Psoas muscle (tissue), 8 donors: ENCODE data around the gene STMN1. TPM values are rescaled to one million over a fixed set of nuclear protein-coding genes. Genes with fewer than 3 reads are reported as not detected.

Experiments used
- ATAC-seq, 4 donors: fragments of 200-7000 bp; cut with Tn5 transposase; one replicate each; pipeline ENCODE4 v1.9.1; 2020; ENCODE audit warnings: moderate library complexity in 3 of 4, mild to moderate bottlenecking in 2 of 4
- DNase-seq, 2 donors: peaks; one replicate each; pipeline ENCODE4 v3.0.0-alpha.2; 2020
- H3K27ac ChIP-seq: fragments of 200-600 bp; one replicate; pipeline ENCODE4 v1.8.0; 2022
- H3K27me3 ChIP-seq, 3 donors: fragments of 200-600 bp in 1 of 3; one replicate each; pipeline versions ENCODE4 v1.6.1 to v1.8.0; 2013 to 2022; ENCODE audit warnings: low read length in 2 of 3, mild to moderate bottlenecking in 2 of 3, moderate library complexity in 1 of 3; ENCODE audit not compliant: insufficient read depth in 3 of 3
- H3K36me3 ChIP-seq, 2 donors: fragments of 200-600 bp in 1 of 2; one replicate each; pipeline versions ENCODE4 v1.6.1 to v1.8.0; 2013 to 2022; ENCODE audit warnings: low read depth in 1 of 2, mild to moderate bottlenecking in 1 of 2, moderate library complexity in 1 of 2; ENCODE audit not compliant: insufficient read depth in 1 of 2
- H3K4me1 ChIP-seq: fragments of 200-600 bp; one replicate; pipeline ENCODE4 v1.8.0; 2022
- H3K4me3 ChIP-seq: fragments of 200-600 bp; one replicate; pipeline ENCODE4 v1.8.0; 2022; ENCODE audit warnings: mild to moderate bottlenecking
- H3K9me3 ChIP-seq: fragments of 200-600 bp; one replicate; pipeline ENCODE4 v1.8.0; 2022
- WGBS, 3 donors: extraction: QIAGEN DNeasy Blood & Tissue Kit; methylation state at CpG; one replicate each; pipeline versions ENCODE4 v1.1.6 to v1.1.7; 2013; 5-methylcytosine and 5-hydroxymethylcytosine counted together
- intact Hi-C, 2 donors: fragments of 100-400 bp; cut with DNase I; formaldehyde crosslinking; loops; one replicate each; pipeline versions ENCODE4 v1.11.0 to v1.14.2; 2022
- polyA plus RNA-seq, 3 donors: library from polyadenylated mRNA; stranded (reverse); fragments of 200-250 nt; gene quantifications; one replicate each; pipeline ENCODE4 v1.2.3, GENCODE V29; 2013
- total RNA-seq, 4 donors: library from RNA; stranded (reverse); fragmentation: NEBNext Ultra II Directional in 2 of 4; extraction: Animal tissue kit (Norgen Biotek cat#: 25700) in 2 of 4; gene quantifications; one replicate each; pipeline versions ENCODE4 v1.2.1 to v1.2.4, GENCODE V29; 2021 to 2023
- TF ChIP-seq, protein P1 (sequence below): fragments of 200-600 bp; IDR thresholded peaks from one replicate; pipeline ENCODE4 v1.8.0; 2022; ENCODE audit warnings: antibody characterized with exemption
- donor health status: healthy with polysubstance abuse.
- donor health status: DM: no; HTN: no; CAD: no; lungs with moderate emphysema.
- donor health status: Bipolar disorder and iron deficiency.
- donor health status: healthy.
- donor health status: DM: yes; HTN: yes; CAD: no.
- donor health status: DM: no; HTN: no; CAD: no.
- donor health status: DM: no; HTN: no; CAD: no.
- donor health status: DM: yes; HTN: yes; CAD: no.

STMN1 gene
- total and polyA plus RNA-seq, 7 donors: 7.6 to 29.2 (median 14.3) TPM

DNA sequence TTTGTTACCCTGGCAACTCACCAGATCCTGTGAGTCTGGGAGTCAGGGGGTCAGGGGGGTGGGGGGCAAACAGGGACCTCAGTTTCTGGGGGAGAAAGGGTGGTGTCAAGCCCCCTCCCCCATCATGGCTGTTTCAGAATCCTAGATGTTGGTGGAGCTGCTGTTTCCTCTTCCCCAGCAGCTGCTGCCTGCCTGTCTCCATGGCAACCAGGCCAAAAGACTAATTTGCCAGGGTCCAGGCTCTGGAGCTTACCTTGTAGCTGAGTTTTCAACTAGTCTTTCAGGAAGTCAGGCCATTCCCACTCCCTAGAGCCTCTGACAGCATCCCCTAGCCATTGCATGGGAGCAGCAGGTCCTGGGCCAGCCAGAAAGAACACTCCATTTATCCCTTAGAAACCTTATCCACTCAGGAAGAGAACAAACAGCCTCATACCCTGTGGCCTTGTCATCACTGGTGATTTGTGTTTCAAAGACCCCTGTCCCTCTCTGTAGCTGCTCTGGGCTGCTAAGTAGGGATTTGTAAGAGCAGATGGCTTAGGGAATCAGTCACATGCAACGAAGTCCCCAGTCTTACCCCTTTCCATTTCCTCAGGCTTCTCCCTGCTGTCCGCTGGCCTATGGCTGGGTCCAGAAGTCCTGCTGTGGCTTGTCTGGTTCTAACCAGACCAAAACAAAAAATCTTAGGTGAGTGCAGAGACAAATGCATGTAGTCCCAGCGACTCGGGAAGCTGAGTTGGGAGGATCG is 21.5 kb upstream of the STMN1 start:
- Histone ChIP-seq H3K4me1 (peaks cover 6% of the 10 kb centered on the region), H3K4me3 (no peak overlapping the region), H3K27me3 (peaks cover 0 to 21% (median 0%) of the 10 kb centered on the region in 3 donors), H3K9me3 (no peaks in the 10 kb centered on the region), H3K27ac (no peak overlapping the region), H3K36me3 (no peaks in the 10 kb centered on the region)
- DNase-seq (no peak), ATAC-seq (no peak)
- TF ChIP-seq, protein P1, sequence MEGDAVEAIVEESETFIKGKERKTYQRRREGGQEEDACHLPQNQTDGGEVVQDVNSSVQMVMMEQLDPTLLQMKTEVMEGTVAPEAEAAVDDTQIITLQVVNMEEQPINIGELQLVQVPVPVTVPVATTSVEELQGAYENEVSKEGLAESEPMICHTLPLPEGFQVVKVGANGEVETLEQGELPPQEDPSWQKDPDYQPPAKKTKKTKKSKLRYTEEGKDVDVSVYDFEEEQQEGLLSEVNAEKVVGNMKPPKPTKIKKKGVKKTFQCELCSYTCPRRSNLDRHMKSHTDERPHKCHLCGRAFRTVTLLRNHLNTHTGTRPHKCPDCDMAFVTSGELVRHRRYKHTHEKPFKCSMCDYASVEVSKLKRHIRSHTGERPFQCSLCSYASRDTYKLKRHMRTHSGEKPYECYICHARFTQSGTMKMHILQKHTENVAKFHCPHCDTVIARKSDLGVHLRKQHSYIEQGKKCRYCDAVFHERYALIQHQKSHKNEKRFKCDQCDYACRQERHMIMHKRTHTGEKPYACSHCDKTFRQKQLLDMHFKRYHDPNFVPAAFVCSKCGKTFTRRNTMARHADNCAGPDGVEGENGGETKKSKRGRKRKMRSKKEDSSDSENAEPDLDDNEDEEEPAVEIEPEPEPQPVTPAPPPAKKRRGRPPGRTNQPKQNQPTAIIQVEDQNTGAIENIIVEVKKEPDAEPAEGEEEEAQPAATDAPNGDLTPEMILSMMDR: no peak
- WGBS, 3 donors: 93 to 94% (median 93%) methylated on average over 5 of the region's 5 CpGs
- intact Hi-C loops: no loop called here

DNA sequence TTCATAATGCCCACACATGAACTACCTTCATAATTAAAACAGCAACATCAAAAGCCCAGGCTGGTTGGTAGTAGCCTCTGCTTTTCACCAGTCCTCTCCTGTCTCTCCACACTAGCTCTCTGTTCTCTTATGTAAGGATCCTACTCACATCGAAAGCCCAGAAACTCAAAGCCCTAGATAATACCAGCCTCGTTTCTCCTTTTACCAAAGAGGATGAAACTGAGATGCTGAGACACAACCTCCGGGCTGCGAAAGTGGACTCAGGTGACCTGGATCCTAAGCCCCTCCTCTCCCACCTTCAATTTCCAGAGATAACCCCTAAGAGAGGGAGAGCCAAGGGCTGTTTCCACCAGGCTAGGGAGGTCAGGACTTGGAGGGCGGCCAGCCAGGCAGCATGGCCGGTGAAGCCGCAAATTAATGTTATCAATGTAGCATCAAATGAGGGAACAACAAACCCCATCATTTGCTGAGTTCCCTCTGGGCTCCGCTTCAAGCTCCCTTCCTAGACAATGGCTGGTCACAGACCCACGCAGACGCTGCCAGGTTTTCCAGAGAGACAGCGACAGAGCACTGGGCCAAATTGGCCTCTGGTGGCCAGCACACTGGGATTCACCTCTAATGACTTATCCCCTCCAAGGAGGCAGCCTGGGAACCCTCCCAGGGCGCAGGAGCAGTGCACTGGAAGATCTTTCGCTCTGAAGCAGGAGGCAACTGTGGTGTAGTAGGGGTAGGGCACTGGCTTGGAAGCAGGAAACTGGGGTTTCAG is 20.7 kb upstream of the STMN1 start:
- peaks cover 6% of the 10 kb centered on the region for H3K4me1 ChIP-seq
- H3K36me3 ChIP-seq: no peaks in the 10 kb centered on the region
- peaks cover 0 to 26% (median 0%) of the 10 kb centered on the region in 3 donors for H3K27me3 ChIP-seq
- no peak for ATAC-seq
- DNase-seq: no peak
- WGBS, 3 donors: 40 to 49% (median 42%) methylated on average over 13 of the region's 13 CpGs
- intact Hi-C loops: no loop called here
- TF ChIP-seq, protein P1: no peak
- no peak overlapping the region for H3K27ac ChIP-seq
- no peaks in the 10 kb centered on the region for H3K9me3 ChIP-seq
- H3K4me3 ChIP-seq: no peak overlapping the region

DNA sequence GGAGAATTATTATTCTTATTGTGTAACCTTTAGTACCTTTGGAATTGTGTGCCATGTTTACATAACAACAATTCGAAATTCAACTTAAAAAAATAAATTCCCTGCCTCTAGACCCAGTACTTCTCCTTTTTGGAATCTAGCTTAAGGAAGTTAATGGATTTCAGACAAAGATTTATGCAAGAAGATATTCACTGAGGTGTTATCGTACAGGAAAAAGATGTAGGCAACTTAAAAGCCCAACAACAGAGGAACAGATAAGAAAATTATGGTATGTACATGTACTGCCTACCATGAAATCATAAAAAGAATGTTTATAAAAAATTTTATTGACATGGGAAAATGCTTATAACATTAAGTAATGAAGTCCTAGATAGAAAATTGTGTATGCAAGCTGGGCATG is 18.2 kb upstream of the STMN1 start:
- ATAC-seq: no peak
- WGBS, 3 donors: 87 to 92% (median 89%) methylated on average over 2 of the region's 2 CpGs
- Histone ChIP-seq H3K9me3 (no peaks in the 10 kb centered on the region), H3K27ac (no peak overlapping the region), H3K4me1 (peaks cover 6% of the 10 kb centered on the region), H3K4me3 (no peak overlapping the region), H3K36me3 (no peaks in the 10 kb centered on the region), H3K27me3 (peaks cover 0 to 26% (median 0%) of the 10 kb centered on the region in 3 donors)
- TF ChIP-seq, protein P1: no peak
- DNase-seq: no peak
- intact Hi-C loops: no loop called here

DNA sequence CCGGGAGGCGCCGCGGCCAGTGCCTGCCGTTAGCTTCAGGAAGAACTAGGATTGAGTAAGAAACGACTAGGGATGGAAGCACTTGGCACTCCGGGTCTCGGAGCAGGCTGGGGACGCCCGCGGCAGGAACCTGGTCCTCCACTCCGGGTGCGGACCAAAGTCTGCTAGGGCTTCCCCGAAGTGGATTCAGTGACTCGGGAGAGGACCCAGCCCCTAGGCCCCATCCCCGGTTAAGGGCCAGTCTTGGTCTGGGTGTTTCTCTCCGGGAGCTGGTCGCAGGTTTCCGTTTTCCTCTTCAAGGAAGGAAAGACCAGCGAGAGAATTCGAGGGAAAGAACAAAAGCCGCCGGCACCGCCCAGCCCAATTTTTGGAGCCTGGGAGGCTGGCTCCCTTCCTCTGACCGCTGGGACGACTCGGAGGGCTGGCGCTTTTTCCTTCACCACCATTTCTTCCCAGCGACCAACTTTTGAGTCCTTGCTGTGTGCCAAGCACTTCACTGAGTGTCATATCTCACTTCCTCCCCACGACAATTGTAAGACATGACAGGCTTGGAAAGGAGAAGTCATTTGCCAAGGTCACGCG is 16.8 kb upstream of the STMN1 start:
- 2 to 5% (median 3%) methylated on average over 31 to 32 of the region's 32 CpGs for WGBS, 3 donors
- peak overlapping the region; percentile 72 for H3K4me3 ChIP-seq
- no peaks in the 10 kb centered on the region for H3K36me3 ChIP-seq
- no peaks in the 10 kb centered on the region for H3K9me3 ChIP-seq
- intact Hi-C loops: no loop called here
- TF ChIP-seq, protein P1: no peak
- peaks cover 0 to 26% (median 0%) of the 10 kb centered on the region in 3 donors for H3K27me3 ChIP-seq
- peaks cover 6% of the 10 kb centered on the region for H3K4me1 ChIP-seq
- DNase-seq (peak in 1 of 2 donors; percentile 34), ATAC-seq (peak; percentile 43 to 79 (median 62))
- H3K27ac ChIP-seq: peak overlapping the region; percentile 2
